ENCODE results near the gene CHRNE.
"Not testable (repeated sequence)": the region's sequence is repeated elsewhere in the genome, so short reads cannot be mapped to it uniquely, and the experiment has no call there.

The CHRNE gene

DNA sequence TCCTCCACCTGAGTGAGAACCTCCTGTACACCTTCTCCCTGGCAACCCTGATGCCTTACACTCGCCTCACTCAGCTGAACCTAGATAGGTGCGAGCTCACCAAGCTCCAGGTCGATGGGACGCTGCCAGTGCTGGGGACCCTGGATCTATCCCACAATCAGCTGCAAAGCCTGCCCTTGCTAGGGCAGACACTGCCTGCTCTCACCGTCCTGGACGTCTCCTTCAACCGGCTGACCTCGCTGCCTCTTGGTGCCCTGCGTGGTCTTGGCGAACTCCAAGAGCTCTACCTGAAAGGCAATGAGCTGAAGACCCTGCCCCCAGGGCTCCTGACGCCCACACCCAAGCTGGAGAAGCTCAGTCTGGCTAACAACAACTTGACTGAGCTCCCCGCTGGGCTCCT lies 29.9 kb upstream of the CHRNE start:
- TF ChIP-seq, protein P1, sequence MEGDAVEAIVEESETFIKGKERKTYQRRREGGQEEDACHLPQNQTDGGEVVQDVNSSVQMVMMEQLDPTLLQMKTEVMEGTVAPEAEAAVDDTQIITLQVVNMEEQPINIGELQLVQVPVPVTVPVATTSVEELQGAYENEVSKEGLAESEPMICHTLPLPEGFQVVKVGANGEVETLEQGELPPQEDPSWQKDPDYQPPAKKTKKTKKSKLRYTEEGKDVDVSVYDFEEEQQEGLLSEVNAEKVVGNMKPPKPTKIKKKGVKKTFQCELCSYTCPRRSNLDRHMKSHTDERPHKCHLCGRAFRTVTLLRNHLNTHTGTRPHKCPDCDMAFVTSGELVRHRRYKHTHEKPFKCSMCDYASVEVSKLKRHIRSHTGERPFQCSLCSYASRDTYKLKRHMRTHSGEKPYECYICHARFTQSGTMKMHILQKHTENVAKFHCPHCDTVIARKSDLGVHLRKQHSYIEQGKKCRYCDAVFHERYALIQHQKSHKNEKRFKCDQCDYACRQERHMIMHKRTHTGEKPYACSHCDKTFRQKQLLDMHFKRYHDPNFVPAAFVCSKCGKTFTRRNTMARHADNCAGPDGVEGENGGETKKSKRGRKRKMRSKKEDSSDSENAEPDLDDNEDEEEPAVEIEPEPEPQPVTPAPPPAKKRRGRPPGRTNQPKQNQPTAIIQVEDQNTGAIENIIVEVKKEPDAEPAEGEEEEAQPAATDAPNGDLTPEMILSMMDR (IDR thresholded peaks at IDR 0.05; ENCODE audit: insufficient read depth, low read length, missing control alignments) = no peak
- no peak for DNase-seq (ENCODE audit: low read depth, low spot score)
- no peak overlapping the region for H3K4me3 ChIP-seq (ENCODE audit: low read depth, low read length)
- POLR2A ChIA-PET = interaction anchor here (1.2 kb wide), 2 partner anchors 8 to 11 kb away, joined by 3 to 4 read pairs; no protein-coding TSS in a partner anchor
- CTCF ChIA-PET = interaction anchor here (1.0 to 1.3 kb wide), 2 partner anchors 24 to 55 kb away, joined by 3 to 6 read pairs; no protein-coding TSS in a partner anchor

DNA sequence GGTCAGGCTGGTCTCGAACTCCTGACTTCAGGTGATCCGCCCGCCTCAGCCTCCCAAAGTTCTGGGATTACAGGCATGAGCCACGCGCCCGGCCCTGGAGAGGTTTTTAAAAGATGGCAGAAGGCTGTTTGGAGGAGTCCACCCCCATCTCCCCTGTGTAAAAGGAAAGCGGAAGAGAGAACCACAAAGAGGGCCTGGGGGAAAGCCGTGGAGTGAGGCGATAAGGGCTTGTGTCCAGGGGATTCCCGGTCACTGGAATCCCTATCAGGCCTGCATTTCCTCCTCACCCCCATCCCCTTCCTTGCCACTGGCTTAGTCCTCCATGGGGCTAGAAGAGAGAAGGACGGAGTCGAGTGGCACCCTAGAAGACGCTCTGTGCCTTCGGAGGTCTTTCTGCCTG lies 29.1 kb upstream of the CHRNE start, which contains the start of gene GP1BA:
Gene GP1BA (plus strand): TSS at position 315 of the 400 bp plus-strand sequence. CDS start 328 bp downstream, outside the sequence.
- DNase-seq (ENCODE audit: low read depth, low spot score) = no peak
- ChIA-PET POLR2A (interaction anchor here (1.2 kb wide), 2 partner anchors 7 to 10 kb away, joined by 3 to 4 read pairs; no protein-coding TSS in a partner anchor), CTCF (no interaction called here)
- no peak within 1 kb of the TSS for H3K4me3 ChIP-seq (ENCODE audit: low read depth, low read length)
- TF ChIP-seq, protein P1 (IDR thresholded peaks at IDR 0.05; ENCODE audit: insufficient read depth, low read length, missing control alignments) = no peak

DNA sequence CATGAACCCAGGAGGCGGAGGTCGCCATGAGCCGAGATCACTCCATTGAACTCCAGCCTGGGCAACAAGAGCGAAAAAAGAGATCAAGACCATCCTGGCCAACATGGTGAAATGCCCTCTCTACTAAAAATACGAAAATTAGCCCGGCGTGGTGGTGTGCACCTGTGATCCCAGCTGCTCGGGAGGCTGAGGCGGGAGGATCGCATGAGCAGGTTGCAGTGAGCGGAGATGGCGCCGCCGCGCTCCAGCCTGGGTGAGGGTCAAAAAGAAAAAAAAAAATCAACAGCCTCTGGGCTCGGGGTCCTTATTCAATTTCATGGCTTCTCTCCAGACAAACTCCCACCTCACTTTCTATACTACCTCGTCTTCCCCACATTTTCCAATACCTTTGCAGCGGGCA lies 26.0 kb upstream of the CHRNE start:
- TF ChIP-seq, protein P1 (IDR thresholded peaks at IDR 0.05; ENCODE audit: insufficient read depth, low read length, missing control alignments) = no peak
- POLR2A ChIA-PET = no interaction called here

DNA sequence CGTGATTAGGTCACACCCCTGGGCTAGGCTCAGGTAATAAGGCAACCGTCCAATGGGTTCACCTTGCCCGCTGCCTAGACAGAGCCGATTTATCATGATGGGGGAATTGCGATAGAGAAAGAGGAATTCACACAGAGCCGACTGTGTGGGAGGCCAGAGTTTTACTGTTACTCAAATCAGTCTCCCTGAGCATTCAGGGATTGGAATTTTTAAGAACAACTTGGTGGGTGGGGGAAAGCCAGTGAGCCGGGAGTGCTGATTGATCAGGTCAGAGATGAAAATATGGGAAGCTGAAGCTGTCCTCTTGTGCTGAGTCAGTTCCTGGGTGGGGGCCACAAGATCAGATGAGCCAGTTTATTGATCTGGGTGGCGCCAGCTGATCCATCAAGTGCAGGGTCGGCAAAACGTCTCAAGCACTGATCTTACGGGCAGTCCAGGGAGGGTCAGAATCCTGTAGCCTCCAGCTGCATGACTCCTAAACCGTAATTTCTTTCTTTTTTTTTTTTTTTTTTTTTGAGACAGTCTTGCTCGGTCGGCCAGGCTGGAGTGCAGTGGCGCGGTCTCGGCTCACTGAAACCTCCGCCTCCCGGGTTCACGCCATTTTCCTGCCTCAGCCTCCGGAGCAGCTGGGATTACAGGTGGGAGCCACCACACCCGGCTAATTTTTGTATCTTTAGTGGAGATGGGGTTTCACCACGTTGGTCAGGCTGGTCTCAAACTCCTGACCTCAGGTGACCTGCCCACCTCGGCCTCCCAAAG lies 23.9 kb upstream of the CHRNE start:
- ChIA-PET POLR2A (interaction anchor here (0.7 kb wide), 1 partner anchor 27 kb away, joined by 3 read pairs; no protein-coding TSS in a partner anchor), CTCF (interaction anchor here (0.6 kb wide), 1 partner anchor 75 kb away, joined by 4 read pairs; no protein-coding TSS in a partner anchor)
- not testable (repeated sequence) for H3K4me3 ChIP-seq (ENCODE audit: low read depth, low read length)

More for the DNA sequence above, 26.0 kb upstream of the CHRNE start:
- no peak overlapping the region for H3K4me3 ChIP-seq (ENCODE audit: low read depth, low read length)
- CTCF ChIA-PET = interaction anchor here (0.9 to 1.6 kb wide), 2 partner anchors 11 to 15 kb away, joined by 5 read pairs; partner anchors contain the start of genes RNF167 and SLC25A11
- no peak for DNase-seq (ENCODE audit: low read depth, low spot score)

DNA sequence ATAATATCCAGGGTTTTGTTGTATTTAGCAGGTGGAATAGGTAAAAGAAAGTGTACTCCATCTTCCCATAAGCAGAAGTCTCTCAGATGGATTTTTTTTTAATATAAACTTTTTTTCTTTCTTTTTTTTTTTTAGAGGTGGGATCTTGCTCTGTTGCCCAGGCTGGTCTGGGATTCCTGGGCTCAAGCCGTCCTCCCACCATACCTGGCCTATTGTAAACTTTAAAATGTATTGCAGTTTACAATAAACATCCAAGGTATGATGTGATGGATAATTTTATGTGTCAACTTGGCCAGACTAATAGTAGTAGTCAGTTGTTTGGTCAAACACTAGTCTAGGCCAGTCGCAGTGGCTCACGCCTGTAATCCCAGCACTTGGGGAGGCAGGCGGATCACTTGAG lies 18.4 kb upstream of the CHRNE start:
- POLR2A ChIA-PET = interaction anchor here (0.9 to 1.0 kb wide), 2 partner anchors 11 to 12 kb away, joined by 3 read pairs; partner anchors contain the start of gene GP1BA
- H3K4me3 ChIP-seq (ENCODE audit: low read depth, low read length) = no peak overlapping the region
- CTCF ChIA-PET = interaction anchor here (2.7 to 2.8 kb wide), 2 partner anchors 12 to 16 kb away, joined by 10 to 21 read pairs; no protein-coding TSS in a partner anchor
- TF ChIP-seq, protein P1 (IDR thresholded peaks at IDR 0.05; ENCODE audit: insufficient read depth, low read length, missing control alignments) = no peak
- no peak for DNase-seq (ENCODE audit: low read depth, low spot score)

More for the DNA sequence above, 23.9 kb upstream of the CHRNE start:
- DNase-seq (ENCODE audit: low read depth, low spot score) = not testable (repeated sequence)

DNA sequence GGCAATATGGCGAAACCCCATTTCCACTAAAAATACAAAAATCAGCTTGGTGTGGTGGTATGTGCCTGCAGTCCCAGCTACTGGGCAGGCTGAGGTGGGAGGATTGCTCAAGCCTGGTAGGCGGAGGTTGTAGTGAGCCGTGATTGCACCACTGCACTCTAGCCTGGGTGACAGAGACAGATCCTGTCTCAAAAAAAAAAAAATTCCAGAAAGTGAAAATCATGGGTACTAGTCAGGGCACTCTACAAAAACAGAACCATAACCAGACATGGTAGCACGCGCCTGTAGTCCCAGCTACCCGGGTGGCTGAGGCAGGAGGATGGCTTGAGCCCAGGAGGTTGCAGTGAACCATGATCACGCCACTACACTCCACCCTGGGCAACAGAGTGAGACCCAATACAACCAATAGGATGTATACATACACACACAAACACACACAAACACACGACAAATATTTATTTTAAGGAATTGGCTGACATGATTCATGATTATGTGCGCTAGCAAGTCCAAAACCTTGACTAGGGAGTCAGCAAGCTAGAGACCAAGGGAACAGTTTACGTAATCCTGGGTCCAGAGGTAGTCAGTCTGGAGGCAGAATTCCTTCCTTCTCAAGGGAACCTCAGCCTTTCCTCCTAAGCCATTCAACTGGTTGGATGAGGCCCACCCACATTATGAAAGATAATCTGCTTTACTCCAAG lies 17.6 kb upstream of the CHRNE start:
- ChIA-PET POLR2A (interaction anchor here (0.6 to 1.1 kb wide), 2 partner anchors 19 to 444 kb away, joined by 3 read pairs; partner anchors contain the start of genes RNF167 and SLC25A11), CTCF (interaction anchor here (1.0 to 2.8 kb wide), 5 partner anchors 12 to 19 kb away, joined by 3 to 21 read pairs (median 10); partner anchors contain the start of gene CHRNE)
- DNase-seq (ENCODE audit: low read depth, low spot score) = no peak
- H3K4me3 ChIP-seq (ENCODE audit: low read depth, low read length) = no peak overlapping the region
- TF ChIP-seq, protein P1 (IDR thresholded peaks at IDR 0.05; ENCODE audit: insufficient read depth, low read length, missing control alignments) = no peak

Data from AG04449 (cell line).